Activated T-helper 17 cell treated with anti-CD3 and anti-CD28 coated beads, Interleukin-2, amount 50 U/mL, for 72 hours (primary cell): Measurements from ENCODE around the gene BCL2L15. TPM values are rescaled to one million over a fixed set of nuclear protein-coding genes. Genes with fewer than 3 reads are reported as not detected.

ENCODE experiments used
- ATAC-seq: fragments of 150-1000 bp; cut with Tn5 transposase; replicated peaks from 2 replicates; pipeline ENCODE4 v1.10.0; 2021; ENCODE audit warnings: mild to moderate bottlenecking, moderate library complexity
- H3K27ac Mint-ChIP-seq: one replicate; pipeline ENCODE4 v1.8.0; 2022; ENCODE audit warnings: mixed read lengths
- H3K27me3 Mint-ChIP-seq: one replicate; pipeline ENCODE4 v1.8.0; 2022; ENCODE audit warnings: mixed read lengths
- H3K36me3 Mint-ChIP-seq: one replicate; pipeline ENCODE4 v1.8.0; 2022; ENCODE audit warnings: low read depth, mild to moderate bottlenecking, mixed read lengths
- H3K4me1 Mint-ChIP-seq: one replicate; pipeline ENCODE4 v1.8.0; 2022; ENCODE audit warnings: mixed read lengths
- H3K4me3 Mint-ChIP-seq: one replicate; pipeline ENCODE4 v1.8.0; 2022; ENCODE audit warnings: mild to moderate bottlenecking, mixed read lengths
- H3K9me3 Mint-ChIP-seq: one replicate; pipeline ENCODE4 v1.8.0; 2022; ENCODE audit warnings: mixed read lengths
- total RNA-seq, 2 donors: library from RNA; stranded (reverse); gene quantifications; one replicate each; pipeline ENCODE4 v1.2.3, GENCODE V29; 2022

The BCL2L15 gene
- total RNA-seq, 2 donors from 2014 or later, result 0.99 to 4.4 TPM

DNA sequence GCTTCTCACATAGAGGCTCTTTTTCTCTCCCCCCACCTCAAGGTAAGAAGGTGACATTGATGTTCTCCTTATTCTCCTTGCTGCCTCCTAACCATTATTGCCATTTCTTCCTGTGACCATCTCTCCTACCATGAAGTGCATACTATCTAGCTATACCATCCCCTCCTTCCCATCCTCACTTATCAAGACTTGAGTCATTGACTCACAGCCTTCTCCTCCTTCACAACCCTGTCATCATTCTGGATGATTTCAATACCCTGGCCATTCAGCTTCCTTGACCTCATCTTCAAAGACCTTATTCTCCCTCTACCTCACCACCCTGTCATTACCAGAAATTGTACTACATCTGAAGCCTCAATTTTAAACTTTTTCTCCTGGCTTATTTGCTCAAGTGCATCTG is 30.9 kb upstream of the BCL2L15 start:
- no peak overlapping the region for H3K4me3 Mint-ChIP-seq
- no peaks in the 10 kb centered on the region for H3K9me3 Mint-ChIP-seq
- H3K27ac Mint-ChIP-seq, result no peak overlapping the region
- no peak for ATAC-seq
- peaks cover 3% of the 10 kb centered on the region for H3K36me3 Mint-ChIP-seq
- H3K4me1 Mint-ChIP-seq, result peaks cover 6% of the 10 kb centered on the region
- H3K27me3 Mint-ChIP-seq, result no peaks in the 10 kb centered on the region

DNA sequence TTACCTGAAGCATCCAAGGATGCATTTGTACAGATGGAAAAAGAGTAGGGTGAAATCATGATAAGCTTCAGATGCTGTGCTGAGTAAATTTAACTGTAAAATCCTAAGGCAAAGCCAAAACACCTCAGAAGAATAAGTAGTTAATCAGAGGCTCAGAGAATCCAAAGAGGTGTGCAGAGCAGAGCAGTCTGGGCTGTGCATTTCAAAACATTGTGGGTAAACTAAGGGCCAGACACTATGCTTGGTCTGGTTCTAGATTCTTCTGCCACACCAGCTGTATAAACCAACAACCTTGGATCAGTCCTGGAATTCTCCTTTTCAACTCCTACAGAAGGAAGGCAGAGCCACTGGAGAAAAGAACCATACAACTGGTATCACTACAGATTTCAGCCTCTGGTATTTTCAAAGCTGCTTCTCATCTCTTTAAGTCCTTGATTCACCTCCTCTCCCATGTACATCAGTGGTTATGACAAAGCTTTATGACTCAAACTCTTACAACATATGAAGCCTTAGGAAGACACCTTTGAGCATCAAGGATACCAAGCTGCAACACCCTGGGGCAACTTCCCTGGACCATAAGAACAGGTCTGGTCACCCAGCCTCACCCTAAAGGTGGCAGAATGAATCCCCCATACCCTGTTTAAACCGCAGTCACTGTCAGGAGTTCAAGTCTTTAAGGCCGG is 30.2 kb upstream of the BCL2L15 start:
- Mint-ChIP-seq H3K9me3 (no peaks in the 10 kb centered on the region), H3K36me3 (peaks cover 10% of the 10 kb centered on the region), H3K27ac (no peak overlapping the region), H3K27me3 (no peaks in the 10 kb centered on the region), H3K4me3 (no peak overlapping the region), H3K4me1 (peaks cover 6% of the 10 kb centered on the region)
- ATAC-seq, result peak; percentile 88

- Mint-ChIP-seq H3K4me1 (peaks cover 6% of the 10 kb centered on the region), H3K9me3 (no peaks in the 10 kb centered on the region), H3K4me3 (no peak overlapping the region), H3K27me3 (no peaks in the 10 kb centered on the region), H3K27ac (no peak overlapping the region), H3K36me3 (peaks cover 15% of the 10 kb centered on the region)
- ATAC-seq, result no peak
Measured at GRCh38 chr1:113916974-113917373, 29.6 kb upstream of the BCL2L15 start.

DNA sequence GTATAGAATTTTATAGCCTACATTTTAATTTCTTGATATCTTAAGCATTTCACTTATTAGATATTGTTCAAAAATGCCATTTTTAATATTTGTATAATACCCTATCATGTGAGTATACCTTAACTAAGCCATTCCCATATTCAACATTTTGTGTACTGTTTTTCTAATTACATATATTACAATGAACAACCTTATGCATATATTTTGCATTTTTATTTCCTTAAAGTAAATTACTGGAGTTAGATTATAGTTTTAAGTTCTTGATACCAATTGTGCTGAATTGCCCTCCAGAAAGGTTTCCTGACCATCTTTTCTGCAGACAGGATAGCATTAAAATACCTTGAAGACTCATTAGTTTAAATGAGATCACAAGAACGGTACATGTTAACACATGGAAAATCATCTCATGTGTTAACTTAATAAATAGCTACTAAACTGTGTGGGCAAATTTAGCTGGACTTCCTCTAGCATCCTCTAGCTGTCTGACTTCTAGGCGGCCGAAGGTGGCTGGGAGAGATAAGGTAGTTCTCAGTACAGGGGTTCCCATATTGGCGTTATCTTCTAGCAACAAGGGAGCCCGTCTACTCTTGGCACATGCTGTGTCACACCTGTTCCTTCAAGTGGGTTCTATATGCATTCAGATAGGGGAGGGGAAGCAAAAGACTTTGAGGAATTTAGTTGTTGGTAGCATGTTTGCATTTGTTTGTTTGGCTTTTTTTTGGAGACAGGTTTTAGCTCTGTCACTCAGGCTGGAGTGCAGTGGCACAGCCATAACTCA is 26.7 kb upstream of the BCL2L15 start:
- H3K27ac Mint-ChIP-seq, result no peak overlapping the region
- H3K27me3 Mint-ChIP-seq, result no peaks in the 10 kb centered on the region
- H3K36me3 Mint-ChIP-seq, result peaks cover 44% of the 10 kb centered on the region
- H3K9me3 Mint-ChIP-seq, result no peaks in the 10 kb centered on the region
- H3K4me1 Mint-ChIP-seq, result peaks cover 6% of the 10 kb centered on the region
- no peak overlapping the region for H3K4me3 Mint-ChIP-seq
- ATAC-seq, result no peak

- ATAC-seq, result no peak
- H3K27ac Mint-ChIP-seq, result no peak overlapping the region
- H3K27me3 Mint-ChIP-seq, result no peaks in the 10 kb centered on the region
- H3K9me3 Mint-ChIP-seq, result no peaks in the 10 kb centered on the region
- H3K4me3 Mint-ChIP-seq, result no peak overlapping the region
- peaks cover 51% of the 10 kb centered on the region for H3K36me3 Mint-ChIP-seq
- peaks cover 11% of the 10 kb centered on the region for H3K4me1 Mint-ChIP-seq
Measured at GRCh38 chr1:113913312-113913668, 25.9 kb upstream of the BCL2L15 start.

- Mint-ChIP-seq H3K27ac (no peak overlapping the region), H3K9me3 (no peaks in the 10 kb centered on the region), H3K36me3 (peaks cover 57% of the 10 kb centered on the region), H3K27me3 (no peaks in the 10 kb centered on the region), H3K4me1 (peaks cover 11% of the 10 kb centered on the region), H3K4me3 (no peak overlapping the region)
- no peak for ATAC-seq
Measured at GRCh38 chr1:113912594-113913311, 25.4 kb upstream of the BCL2L15 start.

DNA sequence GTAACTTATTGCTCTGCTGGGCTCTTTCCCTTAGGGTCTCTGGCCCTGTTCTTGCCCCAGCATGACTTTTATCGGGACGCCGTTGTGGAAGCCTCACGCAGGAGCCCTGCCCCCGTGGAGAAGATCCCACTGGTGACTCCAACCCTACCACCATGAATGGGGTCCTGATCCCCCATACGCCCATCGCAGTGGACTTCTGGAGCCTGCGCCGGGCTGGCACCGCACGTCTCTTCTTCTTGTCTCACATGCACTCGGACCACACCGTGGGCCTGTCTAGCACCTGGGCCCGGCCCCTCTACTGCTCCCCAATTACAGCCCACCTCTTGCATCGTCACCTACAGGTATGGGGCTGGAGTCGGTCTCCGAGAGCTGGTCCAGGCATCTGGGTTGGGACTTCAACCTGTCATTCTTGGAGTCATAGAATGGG is 18.1 kb upstream of the BCL2L15 start:
- Mint-ChIP-seq H3K36me3 (peaks cover 91% of the 10 kb centered on the region), H3K9me3 (no peaks in the 10 kb centered on the region)

GRCh38 chr1:113904674-113905434 is 17.5 kb upstream of the BCL2L15 start, which contains the start of the genes AP4B1 and DCLRE1B:
TSS of gene AP4B1 (minus strand) at chr1:113904799. CDS start at chr1:113904717, 82 bp downstream.
TSS of gene DCLRE1B (plus strand) at chr1:113905326. CDS start at chr1:113905587, 261 bp downstream.
- peak within 1 kb of the TSS; percentile 84 for H3K27ac Mint-ChIP-seq
- H3K9me3 Mint-ChIP-seq, result no peaks in the 10 kb centered on the region
- H3K27me3 Mint-ChIP-seq, result no peaks in the 10 kb centered on the region
- ATAC-seq, result peak; percentile 91
- peak within 1 kb of the TSS; percentile 96 for H3K4me3 Mint-ChIP-seq
- peaks cover 39% of the 10 kb centered on the region for H3K4me1 Mint-ChIP-seq
- peaks cover 91% of the 10 kb centered on the region for H3K36me3 Mint-ChIP-seq

More for the DNA sequence above, 18.1 kb upstream of the BCL2L15 start:
- Mint-ChIP-seq H3K4me1 (peaks cover 36% of the 10 kb centered on the region), H3K4me3 (peak overlapping the region; percentile 96), H3K27me3 (no peaks in the 10 kb centered on the region), H3K27ac (peak overlapping the region; percentile 84)
- ATAC-seq, result no peak

DNA sequence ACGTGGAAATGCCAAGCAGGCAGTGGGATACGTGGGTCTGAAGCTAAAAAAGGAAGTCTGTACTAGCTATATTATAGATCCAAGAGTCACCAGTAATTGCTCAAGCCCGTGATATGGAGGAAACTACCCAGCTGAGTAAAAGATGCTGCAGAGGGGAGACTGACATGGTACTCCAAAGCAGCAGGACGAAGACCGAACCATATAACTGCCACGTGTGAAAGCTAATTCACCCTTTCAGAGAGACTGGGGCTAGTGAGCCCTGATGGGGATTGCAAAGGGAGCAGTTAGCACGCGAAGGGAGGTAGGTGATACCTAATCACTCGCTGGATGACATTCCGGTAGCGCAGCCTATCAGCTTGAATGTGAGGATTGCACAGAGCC is 16.9 kb upstream of the BCL2L15 start:
- peaks cover 91% of the 10 kb centered on the region for H3K36me3 Mint-ChIP-seq
- H3K27ac Mint-ChIP-seq, result peak overlapping the region; percentile 84
- no peaks in the 10 kb centered on the region for H3K27me3 Mint-ChIP-seq
- peaks cover 43% of the 10 kb centered on the region for H3K4me1 Mint-ChIP-seq
- H3K4me3 Mint-ChIP-seq, result peak overlapping the region; percentile 96
- H3K9me3 Mint-ChIP-seq, result no peaks in the 10 kb centered on the region
- no peak for ATAC-seq

DNA sequence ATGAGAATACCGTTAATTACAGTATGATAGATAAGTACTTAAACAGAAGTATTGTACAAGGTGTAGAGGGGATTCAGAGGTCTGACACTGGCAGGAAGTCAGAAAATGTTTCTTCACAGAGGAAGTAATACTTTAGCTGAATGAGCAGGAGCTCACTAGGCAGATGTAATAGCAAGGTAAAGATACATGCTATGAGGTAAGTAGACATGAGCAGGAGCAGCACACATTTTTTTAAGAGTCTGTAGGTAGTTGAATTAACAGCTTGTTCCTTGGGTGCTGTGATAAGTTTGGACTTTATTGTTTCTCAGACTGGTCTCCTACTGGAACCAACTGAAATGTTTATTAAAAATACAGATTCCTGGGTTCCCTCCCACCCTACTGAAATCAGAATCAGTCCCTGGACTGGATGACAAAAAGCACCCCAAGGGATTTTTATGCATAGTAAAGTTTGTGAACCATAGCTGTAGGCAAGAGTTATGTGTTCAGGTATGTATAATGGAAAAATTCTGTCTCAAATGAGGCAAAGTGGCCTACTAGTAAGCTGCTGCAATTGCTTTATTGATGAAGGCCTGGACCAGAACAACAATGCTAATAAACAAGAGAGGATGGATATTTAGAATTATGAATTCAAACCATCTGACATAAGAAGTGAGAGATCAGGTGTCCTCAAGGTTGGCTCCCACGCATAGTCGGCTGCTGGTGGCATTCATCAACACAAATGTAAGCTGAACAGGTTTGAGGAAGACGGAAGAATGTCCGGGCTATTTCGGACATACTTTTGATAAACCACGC is 16.3 kb upstream of the BCL2L15 start:
- no peak for ATAC-seq
- H3K4me1 Mint-ChIP-seq, result peaks cover 40% of the 10 kb centered on the region
- H3K36me3 Mint-ChIP-seq, result peaks cover 91% of the 10 kb centered on the region
- peak overlapping the region; percentile 96 for H3K4me3 Mint-ChIP-seq
- peak overlapping the region; percentile 84 for H3K27ac Mint-ChIP-seq
- no peaks in the 10 kb centered on the region for H3K27me3 Mint-ChIP-seq
- no peaks in the 10 kb centered on the region for H3K9me3 Mint-ChIP-seq

- H3K36me3 Mint-ChIP-seq, result peaks cover 95% of the 10 kb centered on the region
- no peaks in the 10 kb centered on the region for H3K9me3 Mint-ChIP-seq
- peak overlapping the region; percentile 84 for H3K27ac Mint-ChIP-seq
- H3K4me1 Mint-ChIP-seq, result peaks cover 32% of the 10 kb centered on the region
- peak overlapping the region; percentile 96 for H3K4me3 Mint-ChIP-seq
- H3K27me3 Mint-ChIP-seq, result no peaks in the 10 kb centered on the region
- ATAC-seq, result no peak
Measured at GRCh38 chr1:113901191-113901590, 13.8 kb upstream of the BCL2L15 start.

GRCh38 chr1:113899111-113899510 is 11.7 kb upstream of the BCL2L15 start:
- H3K27me3 Mint-ChIP-seq, result no peaks in the 10 kb centered on the region
- no peak for ATAC-seq
- peaks cover 32% of the 10 kb centered on the region for H3K4me1 Mint-ChIP-seq
- H3K36me3 Mint-ChIP-seq, result peaks cover 100% of the 10 kb centered on the region
- H3K9me3 Mint-ChIP-seq, result no peaks in the 10 kb centered on the region
- peak overlapping the region; percentile 84 for H3K27ac Mint-ChIP-seq
- no peak overlapping the region for H3K4me3 Mint-ChIP-seq

DNA sequence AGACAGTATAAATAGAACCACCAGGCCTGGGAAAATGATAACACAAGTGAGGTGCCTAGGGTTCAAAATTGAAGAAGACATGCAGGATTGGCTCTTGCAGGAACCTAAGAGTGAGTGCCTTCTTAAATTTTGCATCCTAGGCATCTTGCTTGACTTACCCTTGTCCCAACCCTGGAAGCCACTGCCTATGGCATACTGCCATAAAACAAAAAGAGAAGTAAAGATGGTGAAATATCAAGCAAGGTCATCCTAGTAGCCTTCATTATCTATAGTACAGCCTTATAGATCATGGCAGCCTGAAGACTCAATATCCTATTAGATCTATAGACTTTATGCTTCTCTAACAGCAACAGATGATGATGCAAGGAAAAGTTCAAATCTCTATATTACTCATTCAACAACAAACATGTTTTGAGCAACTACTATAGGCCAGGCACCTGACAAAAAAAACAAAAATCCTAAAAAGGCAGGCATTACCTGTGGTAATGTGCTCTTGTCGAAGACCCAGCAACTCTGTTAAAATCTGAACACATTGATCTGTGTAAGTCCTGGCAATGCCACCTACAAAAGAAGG is 10.9 kb upstream of the BCL2L15 start:
- Mint-ChIP-seq H3K27ac (peak overlapping the region; percentile 84), H3K4me3 (no peak overlapping the region), H3K9me3 (no peaks in the 10 kb centered on the region), H3K4me1 (peaks cover 30% of the 10 kb centered on the region), H3K36me3 (peaks cover 95% of the 10 kb centered on the region), H3K27me3 (no peaks in the 10 kb centered on the region)
- ATAC-seq, result peak; percentile 61
